Hepatocyte (in vitro differentiated cells): Measurements from ENCODE around the gene TBC1D22B.

Source experiments
- CTCF ChIP-seq: fragments of 200-600 bp; sonication (generic); IDR thresholded peaks from 2 replicates; pipeline ENCODE4 v1.5.1; 2016; ENCODE audit warnings: antibody characterized with exemption, mild to moderate bottlenecking; ENCODE audit not compliant: poor library complexity
- EZH2 ChIP-seq: fragments of 200-600 bp; sonication (generic); IDR thresholded peaks from 2 replicates; pipeline ENCODE4 v1.6.1; 2016; ENCODE audit warnings: antibody characterized with exemption, mild to moderate bottlenecking, borderline replicate concordance
- EZH2phosphoT487 ChIP-seq: fragments of 200-600 bp; sonication (generic); IDR thresholded peaks from one replicate; pipeline ENCODE4 v1.6.1; 2018; ENCODE audit warnings: antibody characterized with exemption, mild to moderate bottlenecking, low read depth, moderate library complexity; ENCODE audit not compliant: unreplicated experiment, severe bottlenecking

DNA sequence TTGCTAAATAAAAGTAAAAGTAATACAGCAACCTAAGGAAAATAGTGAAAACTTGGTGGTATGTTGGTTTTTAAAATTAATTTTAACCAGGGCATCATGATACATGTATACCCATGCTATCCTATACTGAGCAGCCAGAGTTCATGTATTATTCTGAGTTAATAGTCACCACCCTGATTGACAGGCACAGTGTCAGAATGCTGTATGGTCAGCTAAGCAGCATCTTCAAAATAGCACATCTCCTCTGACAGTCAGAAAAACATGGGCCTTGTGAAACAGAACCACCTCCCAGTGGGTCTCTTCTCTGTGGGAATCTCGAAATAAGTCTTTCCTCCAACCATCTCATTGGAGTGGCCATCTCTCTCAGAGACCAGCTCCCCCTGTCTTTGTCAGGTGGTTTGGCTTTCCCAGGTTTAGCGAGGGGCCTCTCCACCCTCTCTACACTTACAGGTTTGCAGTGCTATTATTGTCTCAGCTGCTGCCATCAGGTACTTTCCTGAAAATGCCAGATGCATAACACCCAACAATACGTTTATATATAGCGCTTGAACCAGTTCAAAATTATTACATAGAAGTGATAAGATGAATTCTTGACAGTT is 49.2 kb downstream of the TBC1D22B start:
- TF ChIP-seq CTCF (no peak), EZH2 (no peak), EZH2phosphoT487 (no peak)
